ENCODE results near the gene CCL17.

Gene CCL17

DNA sequence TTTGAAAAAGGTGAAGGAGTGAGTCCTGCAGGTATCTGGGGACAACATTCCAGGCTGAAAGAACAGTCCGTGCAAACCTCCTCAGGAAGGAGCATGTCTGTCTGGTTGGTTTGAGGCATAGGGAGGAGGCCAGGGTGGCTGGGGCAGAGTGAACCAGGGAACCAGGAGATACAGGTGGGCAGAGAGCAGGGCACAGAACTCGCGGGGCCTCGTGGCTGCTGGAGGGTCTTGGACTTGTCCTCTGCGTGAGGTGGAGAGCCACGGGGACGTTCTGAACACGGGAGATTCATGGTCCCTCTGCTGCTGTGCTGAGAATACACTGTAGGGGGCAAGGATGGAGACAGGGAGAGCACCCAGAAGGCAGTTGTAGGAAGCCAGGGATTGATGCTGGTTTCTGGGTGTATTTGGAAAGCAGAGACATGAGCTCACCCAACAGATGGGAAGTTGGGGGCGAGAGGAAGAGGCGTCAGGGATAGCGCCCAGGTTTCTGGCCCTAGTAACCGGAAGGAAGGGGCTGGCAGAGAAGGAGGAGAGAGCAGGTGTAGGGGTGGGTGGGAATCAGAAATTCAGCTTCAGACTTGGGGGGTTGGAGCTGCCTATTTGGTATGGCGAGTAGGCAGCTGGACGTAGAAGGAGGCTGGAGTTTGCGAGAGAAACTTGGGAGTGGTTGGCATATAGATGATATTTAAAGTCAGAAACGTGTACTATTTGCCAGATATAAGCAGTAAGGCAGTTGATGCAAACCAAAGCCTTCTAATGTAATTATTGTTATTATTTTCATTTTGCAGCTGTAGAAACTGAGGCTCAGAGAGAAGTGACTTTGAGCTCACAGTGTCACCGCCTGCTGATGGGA lies at the start of gene CCL17:
Gene CCL17 (plus strand): TSS at position 803 of the 853 bp plus-strand sequence. CDS start 9,166 bp downstream, outside the sequence.
- no peak for TF ChIP-seq CTCF (IDR thresholded peaks at IDR 0.05)

GRCh38 chr16:57355898-57356414 lies 48.6 kb upstream of the CCL17 start:
- TF ChIP-seq CTCF (IDR thresholded peaks at IDR 0.05): no peak

- TF ChIP-seq CTCF (IDR thresholded peaks at IDR 0.05): no peak
These were observed 48.0 kb upstream of the CCL17 start for GRCh38 chr16:57356547-57356946.

DNA sequence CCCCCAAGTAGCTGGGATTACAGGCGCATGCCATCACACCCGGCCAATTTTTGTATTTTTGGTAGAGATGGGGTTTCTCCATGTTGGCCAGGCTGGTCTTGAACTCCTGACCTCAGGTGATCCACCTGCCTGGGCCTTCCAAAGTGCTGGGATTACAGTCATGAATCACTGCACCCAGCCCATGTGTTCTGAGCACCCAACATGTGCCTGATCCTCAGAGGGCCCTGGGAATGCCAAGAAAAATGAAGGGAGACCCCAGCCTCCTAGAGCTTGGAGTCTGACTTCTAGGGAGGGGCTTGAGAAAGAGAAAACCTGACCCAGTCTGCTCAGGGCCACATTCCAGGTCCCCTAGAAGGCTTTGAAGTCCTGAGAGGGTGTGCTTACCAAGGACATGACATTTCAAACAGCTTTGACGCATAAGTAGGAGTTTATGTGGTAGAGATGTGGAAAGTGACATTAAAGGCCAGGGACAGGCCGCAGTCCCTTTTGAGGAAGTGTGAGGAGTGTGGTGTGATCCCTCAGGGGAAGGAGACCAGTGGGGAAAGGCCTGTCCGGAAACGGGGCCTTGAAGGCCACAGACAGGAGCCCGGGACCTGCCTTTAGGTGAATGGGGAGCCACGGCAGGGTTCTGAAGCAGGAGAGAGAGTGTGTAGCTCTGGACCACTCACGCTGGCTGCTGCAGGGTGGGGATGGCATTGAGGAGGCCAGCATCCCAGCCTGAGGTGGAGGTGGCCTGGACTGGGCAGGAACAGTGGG lies 47.1 kb upstream of the CCL17 start:
- no peak for TF ChIP-seq CTCF (IDR thresholded peaks at IDR 0.05)

DNA sequence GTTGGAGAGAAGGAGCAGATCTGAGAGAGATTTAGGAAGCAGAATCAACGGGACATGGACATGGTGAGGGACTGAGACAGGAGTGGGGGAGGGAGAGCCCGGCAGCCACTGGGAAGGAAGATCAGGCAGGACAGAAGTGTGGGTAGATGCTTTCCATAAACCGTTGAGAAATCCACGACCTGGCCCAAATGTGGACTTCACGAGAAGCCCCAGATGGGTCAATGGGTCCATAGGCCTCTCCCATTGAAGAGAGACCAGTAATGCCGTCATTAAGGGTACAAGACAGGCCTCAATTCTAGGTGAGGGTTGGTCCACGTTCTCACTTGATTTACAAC lies 46.5 kb upstream of the CCL17 start:
- TF ChIP-seq CTCF (IDR thresholded peaks at IDR 0.05): no peak

DNA sequence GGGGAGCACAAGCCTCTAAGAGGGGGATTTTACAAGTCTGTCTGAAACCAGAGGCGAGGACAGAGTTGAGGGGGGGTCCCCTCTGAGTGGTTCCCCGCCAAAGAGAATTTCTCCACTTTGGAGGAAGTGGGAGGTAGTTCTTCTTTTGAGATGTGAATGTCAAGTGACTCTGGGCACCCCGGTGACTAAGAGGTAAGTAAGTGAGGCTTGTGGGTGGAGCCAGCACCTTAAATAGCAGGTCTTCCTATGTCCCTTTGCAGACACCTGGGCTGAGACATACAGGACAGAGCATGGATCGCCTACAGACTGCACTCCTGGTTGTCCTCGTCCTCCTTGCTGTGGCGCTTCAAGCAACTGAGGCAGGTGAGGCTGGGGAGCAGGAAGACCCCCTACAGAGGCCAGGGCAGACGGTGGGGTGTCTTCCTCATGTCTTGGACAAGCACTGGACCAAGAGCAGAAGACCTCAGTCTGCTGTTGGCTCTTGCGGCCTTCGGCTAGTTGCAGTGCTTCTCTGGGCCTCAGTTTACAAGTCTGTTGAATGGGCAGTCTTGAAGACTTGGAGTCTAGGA lies 46.0 kb upstream of the CCL17 start, which contains the start of gene CCL22:
Gene CCL22 (plus strand): TSS at position 257 of the 569 bp plus-strand sequence. CDS start 34 bp downstream, at position 291.
- no peak for TF ChIP-seq CTCF (IDR thresholded peaks at IDR 0.05)

- TF ChIP-seq CTCF (IDR thresholded peaks at IDR 0.05): no peak
These were observed 44.1 kb upstream of the CCL17 start for GRCh38 chr16:57360321-57360935.

Data from LNCAP (cell line).